Glomerular endothelial cell (primary cell): ENCODE measurements around the gene GFM1. TPM values are rescaled to one million over a fixed set of nuclear protein-coding genes. Genes with fewer than 3 reads are reported as not detected.
"Not testable (repeated sequence)": the region's sequence is repeated elsewhere in the genome, so short reads cannot be mapped to it uniquely, and the experiment has no call there.

ENCODE experiments used
- DNase-seq: peaks from one replicate; pipeline ENCODE4 v3.0.0-alpha.2; 2011; ENCODE audit warnings: low read depth, low spot score; ENCODE audit errors: extremely low read depth
- total RNA-seq: library from RNA; depleted of rRNA; stranded (reverse); fragments of >200 nt; gene quantifications from 2 replicates; pipeline ENCODE4 v1.2.3, GENCODE V29; 2015

GFM1 gene
- total RNA-seq, 1 donor from 2014 or later: 82.1 TPM

DNA sequence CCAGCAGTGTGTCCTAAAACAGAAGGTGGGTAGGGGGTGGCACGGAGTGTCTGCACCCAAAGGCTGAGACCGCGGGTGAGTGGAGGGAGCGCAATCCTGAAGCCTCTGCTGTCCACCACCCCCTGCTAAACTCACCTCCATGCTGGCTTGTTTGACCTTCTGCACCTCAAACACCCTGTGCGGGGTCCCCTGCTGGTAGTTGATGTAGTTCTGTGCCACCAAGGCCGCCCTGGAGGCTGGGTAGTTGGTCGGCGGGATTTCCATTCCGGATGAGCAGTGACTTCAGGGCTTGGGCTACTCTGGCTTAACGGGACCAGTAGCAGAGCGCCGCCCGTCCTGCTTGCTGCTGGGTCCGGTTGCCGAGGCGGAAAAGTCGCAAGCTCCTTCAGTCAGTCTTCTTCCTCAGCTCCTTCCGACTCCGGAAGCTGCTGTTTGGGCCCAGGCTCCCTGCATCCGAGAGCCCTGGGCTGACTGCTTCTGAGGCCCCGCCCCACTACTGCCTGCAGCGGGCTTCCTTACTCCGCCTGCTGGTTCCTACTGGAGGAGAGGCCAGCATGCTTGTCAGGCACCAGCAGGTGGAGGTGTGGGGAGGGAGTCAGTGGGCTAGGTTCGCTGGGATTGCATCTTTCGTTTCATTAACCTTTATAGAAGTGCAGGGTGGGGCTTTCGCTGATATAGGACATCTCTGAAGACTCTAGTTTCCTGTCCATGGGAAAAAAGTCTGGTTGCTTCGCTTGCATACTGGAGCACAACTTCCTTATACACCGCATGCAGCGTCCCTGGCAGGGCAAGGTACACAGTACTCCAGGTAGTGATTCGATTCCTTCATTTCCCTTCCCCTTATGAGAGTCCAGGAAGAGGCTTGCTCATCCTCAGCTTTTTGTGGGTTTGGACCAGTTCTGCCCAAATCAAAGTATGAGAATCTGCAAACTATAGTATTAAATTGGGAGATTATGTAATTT is 28.2 kb downstream of the GFM1 start, which contains the start of gene LXN:
Gene LXN, minus strand, starts transcription at position 434 of the 962 bp plus-strand sequence. Its CDS starts 170 bp downstream, at position 264.
- no peak for DNase-seq

DNA sequence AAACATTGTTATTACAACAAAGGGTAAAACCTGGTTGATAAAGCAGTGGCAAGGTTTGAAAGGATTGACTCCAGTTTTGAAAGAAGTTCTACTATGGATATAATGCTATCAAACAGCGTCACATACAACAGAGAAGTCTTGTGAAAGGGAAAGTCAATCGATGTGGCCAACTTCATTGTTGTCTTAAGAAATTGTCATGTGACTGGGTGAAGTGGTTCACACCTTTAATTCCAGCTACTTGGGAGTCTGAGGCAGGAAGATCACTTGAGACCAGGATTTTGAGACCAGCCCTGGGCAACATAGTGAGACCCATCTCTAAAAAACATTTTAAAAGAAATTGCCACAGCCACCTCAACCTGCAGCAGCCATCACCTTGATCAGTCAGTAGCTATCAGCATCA is 34.4 kb downstream of the GFM1 start:
- DNase-seq: no peak

DNA sequence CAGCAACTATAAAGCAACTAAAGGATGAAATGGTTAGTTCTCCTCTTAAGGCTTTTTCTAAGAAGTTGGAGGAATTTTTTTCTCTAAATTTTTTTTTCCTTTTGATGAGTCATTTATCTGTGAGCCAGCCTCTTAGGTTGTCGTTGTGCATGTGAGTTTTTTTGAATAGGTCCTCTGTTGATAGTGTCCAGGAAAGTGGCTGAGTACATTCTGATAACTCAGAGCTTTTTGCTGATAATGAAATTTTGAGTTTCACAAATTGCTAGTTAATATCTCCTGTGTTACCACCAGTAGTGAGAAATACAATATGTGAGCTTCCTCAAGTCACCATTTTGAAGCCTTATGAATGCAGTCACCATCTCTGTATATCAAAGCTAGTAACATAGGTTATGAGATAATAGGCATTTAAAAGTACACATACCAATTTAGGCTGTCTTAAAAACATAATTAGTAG is 35.2 kb downstream of the GFM1 start:
- DNase-seq: no peak

DNA sequence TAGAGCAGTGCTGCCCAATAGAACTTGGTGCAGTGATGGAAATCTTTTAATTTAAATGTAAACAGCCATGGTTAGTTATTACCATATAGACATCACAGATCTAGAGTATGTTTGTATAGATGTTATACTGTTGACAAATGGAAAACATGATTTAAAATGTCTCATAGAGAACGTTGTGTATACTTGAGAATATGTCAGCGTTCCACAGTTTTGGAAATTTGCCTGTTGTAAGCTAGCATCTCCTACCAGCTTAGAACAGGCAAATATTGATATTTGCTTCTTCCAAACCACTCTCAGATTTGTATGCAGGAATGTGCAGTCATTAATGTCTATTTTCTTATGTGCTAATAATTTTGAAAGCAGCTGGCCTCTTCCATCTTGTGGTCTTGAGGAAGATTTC is 36.5 kb downstream of the GFM1 start:
- DNase-seq: no peak

DNA sequence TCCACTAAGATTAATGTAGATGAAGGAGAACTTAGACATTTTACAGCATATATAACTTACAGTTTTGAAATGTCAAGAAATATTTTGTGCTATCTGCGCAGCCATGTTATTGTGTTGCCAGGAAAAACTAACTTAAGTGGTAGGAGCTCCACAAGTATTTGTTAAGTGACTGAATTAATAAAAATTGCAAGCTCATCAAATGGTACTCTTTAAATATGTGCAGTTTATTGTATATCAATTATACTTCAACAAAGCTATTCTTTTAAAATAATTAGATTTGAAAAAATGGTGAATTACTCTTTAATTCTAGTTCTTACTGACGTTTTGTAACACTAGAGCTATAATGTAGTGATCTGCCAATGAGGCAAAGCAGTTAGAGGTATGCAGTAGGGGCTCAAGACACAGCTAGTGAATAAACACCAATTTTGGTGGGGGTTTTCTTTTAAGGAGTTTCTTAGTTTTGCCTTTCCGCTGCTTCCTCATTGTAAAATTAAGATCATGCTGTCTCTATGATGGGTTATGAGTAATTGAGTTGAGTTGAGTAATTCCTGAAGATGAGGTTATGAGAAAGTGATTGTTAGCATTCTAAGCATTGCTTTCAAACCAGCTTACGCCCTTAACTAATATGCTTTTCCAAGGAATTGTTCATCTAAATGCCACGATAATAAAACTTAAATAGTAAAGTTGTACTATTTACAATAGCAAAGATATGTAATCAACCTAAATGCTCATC is 39.1 kb downstream of the GFM1 start:
- no peak for DNase-seq

DNA sequence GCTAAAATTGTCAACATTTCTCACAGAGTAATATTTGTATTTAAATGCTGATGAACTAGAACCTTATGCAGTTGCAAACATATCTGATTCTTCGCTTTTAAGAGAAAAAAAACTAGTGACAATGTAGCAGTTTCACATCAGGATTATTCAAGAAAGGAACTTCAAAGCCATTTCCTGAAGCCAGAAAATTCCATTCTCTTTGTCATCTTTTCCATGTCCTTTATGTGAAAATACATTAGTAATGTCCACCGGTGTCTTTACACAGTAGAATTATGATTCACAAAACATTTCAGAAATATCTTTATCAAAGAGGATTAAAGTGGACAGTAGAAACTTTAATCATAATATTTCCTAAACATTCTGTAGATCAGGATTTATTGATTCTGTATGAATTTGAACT is 40.8 kb downstream of the GFM1 start:
- no peak for DNase-seq

DNA sequence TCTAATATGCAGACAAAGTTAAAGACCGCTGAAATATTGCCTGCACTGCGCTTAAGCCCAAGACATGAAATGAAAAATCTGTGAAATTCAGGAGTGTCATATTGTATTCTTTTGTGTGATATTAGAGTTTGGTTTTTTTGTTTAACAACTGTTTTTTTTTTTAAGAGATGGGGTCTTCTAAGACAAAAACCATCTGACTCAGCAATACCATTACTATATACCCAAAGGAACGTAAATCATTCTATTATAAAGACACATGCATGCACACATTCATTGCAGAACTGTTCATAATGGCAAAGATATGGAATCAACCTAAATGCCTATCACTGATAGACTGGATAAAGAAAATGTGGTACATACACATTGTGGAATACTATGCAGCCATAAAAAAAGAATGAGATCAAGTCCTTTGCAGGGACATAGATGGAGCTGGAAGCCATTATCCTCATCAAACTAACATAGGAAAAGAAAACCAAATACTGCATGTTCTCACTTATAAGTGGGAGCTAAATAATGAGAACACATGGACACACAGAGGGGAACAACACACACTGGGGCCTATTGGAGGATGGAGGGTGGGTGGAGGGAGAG is 49.6 kb downstream of the GFM1 start:
- DNase-seq: not testable (repeated sequence)

DNA sequence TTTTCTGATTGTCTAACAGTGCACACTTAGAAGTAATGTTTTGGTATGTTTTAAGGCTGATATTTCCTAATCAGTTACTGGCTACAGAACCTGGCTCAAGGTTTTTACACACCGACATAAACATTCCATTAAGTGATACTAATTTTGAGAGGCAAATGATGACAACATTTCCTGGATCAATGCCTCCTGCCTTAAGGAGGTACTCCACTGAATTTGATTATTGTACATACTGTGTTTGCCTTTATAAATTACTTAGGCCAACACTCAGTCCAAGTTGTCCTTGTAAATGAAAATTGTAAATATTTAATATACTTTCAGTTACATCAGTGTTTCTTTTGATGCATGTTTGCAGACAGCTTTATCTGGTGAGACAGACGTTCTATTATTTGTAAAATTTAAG is 52.3 kb downstream of the GFM1 start:
- DNase-seq: no peak

DNA sequence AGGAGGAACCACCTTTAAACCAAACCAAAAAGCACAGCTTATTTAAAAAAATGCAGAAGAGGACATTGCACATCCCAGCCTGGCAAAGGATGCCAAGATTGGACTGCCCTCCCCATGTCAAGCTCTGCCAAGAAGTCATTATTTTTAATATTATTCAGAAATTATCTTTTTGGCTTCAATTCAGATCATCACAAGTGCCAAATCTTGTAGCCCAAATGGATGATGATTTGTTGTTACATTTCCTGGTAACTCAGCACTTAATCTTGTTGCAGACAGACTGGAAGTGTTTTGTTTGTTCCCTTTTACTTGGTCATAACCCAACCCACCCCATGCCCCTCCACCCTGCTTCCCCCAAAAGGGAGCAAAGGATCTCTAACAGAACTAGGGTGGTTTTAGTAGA is 56.2 kb downstream of the GFM1 start:
- peak; percentile 55 for DNase-seq

DNA sequence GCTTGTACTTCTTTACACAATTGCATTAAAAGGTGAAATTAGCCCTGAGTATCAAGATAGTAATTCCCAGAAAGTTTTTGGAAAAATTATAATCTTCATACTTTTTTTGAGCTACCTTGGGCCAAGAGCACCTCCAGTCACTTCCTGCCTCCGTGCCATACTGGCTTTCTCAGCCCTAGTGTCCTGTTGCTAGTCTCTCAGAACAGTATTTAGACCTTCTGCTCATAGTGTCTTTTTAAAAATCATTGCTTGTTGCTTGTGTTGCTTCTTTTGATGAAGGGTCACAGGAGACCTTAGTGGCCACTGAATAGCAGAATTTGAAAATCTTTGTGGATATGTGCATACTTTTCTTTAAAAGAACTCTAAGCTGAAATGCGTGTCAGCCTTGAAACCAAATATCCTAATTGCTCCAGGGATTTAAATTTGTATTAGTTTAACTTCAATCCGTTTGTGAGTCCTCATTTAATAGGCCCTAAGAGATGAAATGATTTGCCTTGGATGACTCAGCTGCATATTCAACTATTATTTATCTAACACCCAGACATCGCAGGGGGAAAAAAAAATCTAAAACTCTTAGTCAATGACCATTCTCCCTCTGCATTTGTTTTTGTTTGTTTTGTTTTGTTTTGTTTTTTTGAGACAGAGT is 57.2 kb downstream of the GFM1 start:
- DNase-seq: no peak

DNA sequence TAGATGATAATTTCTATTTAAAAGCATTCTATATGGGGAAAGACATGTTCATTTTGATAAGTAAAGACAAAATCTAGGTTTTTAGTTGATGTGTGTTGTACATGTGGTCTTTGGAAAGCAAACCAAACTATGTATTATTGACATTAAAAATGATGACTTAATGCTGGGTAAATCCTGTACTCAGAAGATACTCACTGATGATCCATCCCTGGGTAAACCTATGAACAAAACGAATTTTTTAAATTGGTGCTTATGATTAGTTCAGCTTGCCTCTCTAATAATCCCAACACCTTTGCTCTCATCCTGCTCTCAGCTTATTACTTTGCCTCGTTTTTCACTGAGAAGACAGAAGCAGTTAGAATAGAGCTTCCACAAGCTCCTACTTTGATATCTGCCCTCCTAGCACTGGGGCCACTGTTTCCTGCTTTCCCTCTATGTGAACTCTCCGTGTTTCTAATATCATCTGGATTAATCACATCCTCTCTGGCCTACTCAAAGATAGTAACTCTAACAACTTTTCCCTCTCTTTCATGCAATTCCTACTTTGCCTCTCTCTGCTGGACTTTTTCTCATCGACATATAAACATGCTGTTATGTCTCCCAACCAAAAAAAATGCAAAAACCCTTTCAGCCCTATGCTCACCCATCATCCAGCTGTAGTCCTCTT is 58.6 kb downstream of the GFM1 start:
- no peak for DNase-seq

DNA sequence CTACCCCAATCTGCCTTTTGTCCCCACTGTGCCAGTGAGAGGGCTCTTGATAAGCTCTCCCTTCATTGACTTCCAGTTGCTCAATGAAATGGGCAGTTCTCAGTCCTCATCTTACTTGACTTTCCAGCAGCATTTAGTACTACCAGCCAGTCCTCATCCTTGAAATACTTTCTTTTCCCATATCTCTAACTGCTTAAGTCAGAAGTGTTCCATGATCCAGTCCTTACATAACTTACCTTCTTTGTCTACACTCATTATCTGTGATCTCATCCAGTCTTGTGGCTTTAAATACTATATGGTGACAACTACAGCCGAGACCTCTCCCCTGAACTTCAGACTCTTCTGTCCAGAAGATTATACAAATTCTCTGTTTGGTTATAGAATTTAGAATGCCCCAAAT is 59.2 kb downstream of the GFM1 start:
- DNase-seq: no peak

DNA sequence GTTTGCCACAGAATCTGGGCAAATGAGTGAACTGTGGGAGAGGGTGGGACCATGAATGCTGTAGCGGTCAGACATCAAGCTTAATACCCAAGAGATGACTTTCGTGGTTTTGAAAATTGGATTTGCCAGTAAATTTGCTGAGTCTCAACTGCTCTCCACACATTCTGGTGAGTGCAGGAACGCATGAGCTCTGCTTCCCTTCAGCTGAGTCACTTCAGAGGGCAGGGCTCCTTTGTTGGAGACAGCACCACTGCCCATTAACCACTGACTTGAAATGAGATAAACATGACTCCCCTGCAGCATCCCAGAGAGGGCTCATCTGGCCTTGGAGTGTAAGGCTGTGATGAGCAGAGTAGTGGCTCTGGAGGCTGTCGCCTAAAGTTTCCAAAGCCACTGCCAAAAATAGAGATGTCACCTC is 65.3 kb downstream of the GFM1 start:
- no peak for DNase-seq

DNA sequence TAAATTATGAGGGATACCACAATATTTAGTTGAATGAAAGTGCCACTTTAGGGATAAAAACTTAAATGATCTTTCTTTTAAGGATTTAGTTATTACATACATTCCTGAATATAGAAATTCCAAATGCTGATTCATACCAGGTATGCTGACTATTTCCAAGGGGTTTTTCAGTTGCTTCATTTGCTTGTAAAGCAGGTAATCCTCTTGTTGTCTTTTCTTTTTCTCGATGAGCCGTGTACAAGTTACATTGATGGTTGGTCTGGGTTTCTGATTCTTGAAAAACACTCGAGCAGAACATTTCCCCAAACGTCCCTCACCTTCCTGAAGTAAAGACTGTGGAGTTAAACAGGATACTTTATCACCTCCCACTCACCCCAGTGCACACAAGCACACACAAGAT is 66.3 kb downstream of the GFM1 start:
- DNase-seq: no peak

DNA sequence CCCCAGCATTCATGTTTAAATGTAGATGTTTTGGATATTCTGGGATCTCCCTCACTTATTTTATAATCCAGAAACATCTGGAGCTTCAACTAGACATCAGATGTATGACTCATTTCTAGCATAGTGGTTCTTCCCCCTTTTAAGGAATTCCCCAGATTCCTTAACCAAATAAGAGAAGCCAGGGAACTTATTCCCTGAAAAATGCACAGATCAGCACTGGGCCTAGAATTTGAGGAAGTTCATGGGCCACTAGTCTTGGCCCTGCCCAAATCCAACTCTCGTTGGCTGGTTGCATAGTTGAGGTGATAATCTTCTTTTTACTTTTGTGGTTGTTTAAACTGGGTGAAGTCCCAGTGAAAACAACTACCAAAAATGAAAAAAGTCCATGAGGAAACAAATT is 67.6 kb downstream of the GFM1 start:
- DNase-seq: no peak

DNA sequence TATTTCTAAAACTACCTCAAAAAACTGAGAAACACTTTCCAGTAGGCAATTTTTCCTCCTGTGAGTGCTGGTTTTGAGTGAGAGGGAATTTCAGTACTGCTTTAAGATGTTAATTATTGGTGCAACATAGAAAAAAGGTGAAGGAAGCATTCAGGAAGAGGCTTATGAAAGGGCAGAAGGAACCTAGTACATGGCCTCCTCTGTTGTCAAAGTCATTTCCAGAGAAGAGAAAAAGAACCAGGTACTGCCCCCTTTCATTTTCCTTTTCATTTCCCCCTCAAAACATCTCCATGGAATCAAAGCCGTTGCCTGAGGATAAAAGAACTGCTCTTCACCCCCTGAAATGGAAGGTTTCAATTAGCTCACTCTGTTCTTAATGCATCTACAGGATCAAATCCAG is 68.1 kb downstream of the GFM1 start:
- no peak for DNase-seq

DNA sequence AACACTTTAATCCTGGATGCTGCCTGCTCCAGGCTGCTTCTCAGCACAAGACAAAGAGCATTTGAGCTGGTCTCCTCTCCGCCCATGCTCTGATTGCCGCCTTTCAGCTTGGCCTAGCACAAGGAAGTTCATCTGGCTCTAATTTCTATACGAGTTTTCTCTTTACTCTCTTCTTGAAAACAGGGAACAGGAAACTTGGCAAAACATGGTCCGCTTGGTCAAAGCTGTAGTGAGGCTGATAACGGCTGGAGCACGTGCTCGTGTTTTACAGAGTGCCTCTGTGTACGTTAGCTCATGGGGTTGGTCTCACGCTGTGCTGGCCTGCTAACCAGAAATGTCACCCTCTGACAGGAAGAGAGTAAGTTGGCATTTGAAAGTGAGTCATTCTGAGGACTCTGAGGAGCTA is 68.8 kb downstream of the GFM1 start:
- peak; percentile 83 for DNase-seq

DNA sequence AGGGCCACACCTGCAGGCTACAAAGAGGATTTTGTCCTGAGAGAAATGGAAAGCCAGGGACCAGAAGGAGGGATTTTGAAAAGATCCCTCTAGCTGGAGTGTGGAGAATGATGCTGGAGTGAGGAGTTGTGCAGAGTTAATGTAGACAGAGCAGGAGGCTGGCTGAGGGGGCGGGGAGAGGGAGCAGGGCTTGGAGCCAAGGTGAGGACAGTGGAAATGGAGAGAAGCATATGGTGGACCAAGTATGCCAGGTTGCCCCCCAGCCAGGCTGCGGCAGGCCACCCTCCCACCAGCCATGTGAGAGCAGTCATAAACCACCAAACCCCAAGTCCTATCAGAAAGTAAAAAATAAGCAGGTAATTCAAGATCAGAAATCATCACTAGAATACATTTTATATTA is 73.2 kb downstream of the GFM1 start:
- DNase-seq: no peak

DNA sequence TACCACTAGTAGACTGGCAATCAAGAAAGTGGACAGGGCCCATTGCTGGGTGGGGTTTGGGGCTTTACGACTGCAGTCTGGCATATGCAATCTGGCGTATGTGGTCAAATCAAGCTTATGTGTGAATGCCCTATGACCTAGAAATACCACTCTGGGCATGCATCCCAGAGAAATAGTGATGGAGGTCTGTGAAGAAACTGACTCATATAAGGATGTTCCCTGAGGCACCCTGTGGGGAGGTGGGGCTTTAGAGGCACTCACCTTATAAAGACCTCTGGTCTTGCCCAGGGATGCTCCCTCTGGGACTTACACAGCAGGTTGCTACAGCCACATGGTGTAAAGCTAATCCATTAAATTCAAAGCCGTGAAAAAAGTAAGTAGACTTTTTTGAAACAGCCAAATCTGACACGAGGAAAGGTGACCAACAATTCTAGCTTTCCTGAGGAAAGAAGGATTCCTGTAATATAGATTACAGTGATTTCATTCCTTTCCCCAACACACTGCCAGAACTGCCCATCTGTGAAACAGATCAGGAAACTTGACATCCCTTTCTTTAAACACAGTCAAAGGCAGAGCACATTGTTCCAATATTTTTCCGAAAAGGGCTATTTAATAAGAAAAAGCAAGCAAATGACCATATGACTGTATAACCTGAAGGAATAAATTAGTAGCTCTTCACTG is 74.3 kb downstream of the GFM1 start:
- DNase-seq: no peak

DNA sequence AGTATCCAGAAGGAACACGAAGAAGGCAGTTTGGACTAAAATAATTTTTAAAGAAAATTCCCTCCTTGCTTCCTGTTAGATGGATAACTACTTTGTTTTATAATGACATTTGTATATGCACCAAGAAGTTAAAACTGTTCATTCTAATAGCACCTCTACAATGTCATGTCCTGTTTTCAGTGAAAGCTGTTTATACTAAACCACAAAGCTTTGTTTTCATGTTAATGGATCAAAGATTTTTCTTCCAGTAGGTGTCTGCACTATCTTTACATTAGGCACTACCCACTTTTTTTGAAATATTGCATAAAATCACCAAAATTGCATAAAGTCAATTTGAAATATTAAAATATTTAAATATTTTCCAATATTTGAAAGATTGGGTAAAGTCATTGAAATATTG is 77.8 kb downstream of the GFM1 start:
- no peak for DNase-seq
